ENCODE data around the gene AKTIP.

AKTIP gene

GRCh38 chr16:53510704-53511070, 7.7 kb upstream of the AKTIP start:
- H3K4ac ChIP-seq (ENCODE audit: low read depth in 1 of 2, low read length in 2 of 2) = no peak overlapping the region
- H2BK15ac ChIP-seq (ENCODE audit: low read depth, poor library complexity, severe bottlenecking) = no peak overlapping the region
- no peaks in the 10 kb centered on the region for H3K36me3 ChIP-seq (ENCODE audit: control insufficient read depth in 1 of 2, insufficient read depth in 2 of 2, low read depth in 1 of 2, low read length in 2 of 2)
- H3K18ac ChIP-seq (ENCODE audit: low read depth in 1 of 2, low read length in 2 of 2) = no peak overlapping the region
- H2BK120ac ChIP-seq (ENCODE audit: low read depth, low read length) = no peak overlapping the region
- H4K8ac ChIP-seq (ENCODE audit: low read length) = no peak overlapping the region
- no peak overlapping the region for H3K23ac ChIP-seq (ENCODE audit: low read length in 2 of 2)
- WGBS = 67% methylated on average over 2 of the region's 2 CpGs
- H3K9ac ChIP-seq (ENCODE audit: low read length) = peak overlapping the region; percentile 43
- H3K9me3 ChIP-seq (ENCODE audit: control insufficient read depth, low read length) = no peaks in the 10 kb centered on the region
- peaks cover 3% of the 10 kb centered on the region for H3K4me1 ChIP-seq (ENCODE audit: control insufficient read depth, insufficient read depth, low read depth, low read length)
- no peak overlapping the region for H2AK5ac ChIP-seq (ENCODE audit: low read length, severe bottlenecking)
- H4K91ac ChIP-seq (ENCODE audit: low read length) = no peak overlapping the region
- H3K4me3 ChIP-seq (ENCODE audit: insufficient read depth in 1 of 2, low read depth in 1 of 2, low read length in 2 of 2) = no peak overlapping the region
- H3K27ac ChIP-seq (ENCODE audit: low read length, poor library complexity, severe bottlenecking) = no peak overlapping the region
- no peak overlapping the region for H3K4me2 ChIP-seq (ENCODE audit: low read length, poor library complexity, severe bottlenecking)
- no peak overlapping the region for H2BK5ac ChIP-seq (ENCODE audit: low read depth, low read length, poor library complexity, severe bottlenecking)
- DNase-seq = no peak
- no peak overlapping the region for H3K14ac ChIP-seq (ENCODE audit: low read length in 2 of 2)
- no peaks in the 10 kb centered on the region for H3K27me3 ChIP-seq (ENCODE audit: control insufficient read depth in 1 of 2, insufficient read depth in 1 of 2, low read length in 2 of 2)
- no peak overlapping the region for H2BK12ac ChIP-seq (ENCODE audit: low read length in 2 of 2)
- H3K79me1 ChIP-seq (replicated peaks; ENCODE audit: low read length, poor library complexity, severe bottlenecking) = no peaks in the 10 kb centered on the region
- no peak overlapping the region for H2AFZ ChIP-seq (ENCODE audit: low read depth, low read length)

GRCh38 chr16:53509906-53510703, 7.1 kb upstream of the AKTIP start:
- H2BK12ac ChIP-seq (ENCODE audit: low read length in 2 of 2) = peak overlapping the region in 1 of 2 experiments; percentile 21
- H3K23ac ChIP-seq (ENCODE audit: low read length in 2 of 2) = no peak overlapping the region
- peak overlapping the region; percentile 62 for H3K4me2 ChIP-seq (ENCODE audit: low read length, poor library complexity, severe bottlenecking)
- H3K14ac ChIP-seq (ENCODE audit: low read length in 2 of 2) = no peak overlapping the region
- H3K27me3 ChIP-seq (ENCODE audit: control insufficient read depth in 1 of 2, insufficient read depth in 1 of 2, low read length in 2 of 2) = no peaks in the 10 kb centered on the region
- no peaks in the 10 kb centered on the region for H3K9me3 ChIP-seq (ENCODE audit: control insufficient read depth, low read length)
- no peaks in the 10 kb centered on the region for H3K36me3 ChIP-seq (ENCODE audit: control insufficient read depth in 1 of 2, insufficient read depth in 2 of 2, low read depth in 1 of 2, low read length in 2 of 2)
- no peak overlapping the region for H4K91ac ChIP-seq (ENCODE audit: low read length)
- no peak overlapping the region for H2AK5ac ChIP-seq (ENCODE audit: low read length, severe bottlenecking)
- peak overlapping the region; percentile 74 for H2BK15ac ChIP-seq (ENCODE audit: low read depth, poor library complexity, severe bottlenecking)
- no peak overlapping the region for H3K4ac ChIP-seq (ENCODE audit: low read depth in 1 of 2, low read length in 2 of 2)
- H3K4me3 ChIP-seq (ENCODE audit: insufficient read depth in 1 of 2, low read depth in 1 of 2, low read length in 2 of 2) = peak overlapping the region in 1 of 2 experiments; percentile 28
- H3K18ac ChIP-seq (ENCODE audit: low read depth in 1 of 2, low read length in 2 of 2) = peak overlapping the region in 1 of 2 experiments; percentile 53
- no peak overlapping the region for H3K27ac ChIP-seq (ENCODE audit: low read length, poor library complexity, severe bottlenecking)
- peak overlapping the region; percentile 54 for H2AFZ ChIP-seq (ENCODE audit: low read depth, low read length)
- DNase-seq = peak; percentile 64
- peak overlapping the region; percentile 60 for H3K9ac ChIP-seq (ENCODE audit: low read length)
- peak overlapping the region; percentile 78 for H4K8ac ChIP-seq (ENCODE audit: low read length)
- no peak overlapping the region for H2BK5ac ChIP-seq (ENCODE audit: low read depth, low read length, poor library complexity, severe bottlenecking)
- no peaks in the 10 kb centered on the region for H3K79me1 ChIP-seq (replicated peaks; ENCODE audit: low read length, poor library complexity, severe bottlenecking)
- no peak overlapping the region for H2BK120ac ChIP-seq (ENCODE audit: low read depth, low read length)
- H3K4me1 ChIP-seq (ENCODE audit: control insufficient read depth, insufficient read depth, low read depth, low read length) = peaks cover 3% of the 10 kb centered on the region
- 65% methylated on average over 27 of the region's 29 CpGs for WGBS

- Histone ChIP-seq H3K27ac (ENCODE audit: low read length, poor library complexity, severe bottlenecking) (no peak overlapping the region), H3K36me3 (ENCODE audit: control insufficient read depth in 1 of 2, insufficient read depth in 2 of 2, low read depth in 1 of 2, low read length in 2 of 2) (no peaks in the 10 kb centered on the region), H3K27me3 (ENCODE audit: control insufficient read depth in 1 of 2, insufficient read depth in 1 of 2, low read length in 2 of 2) (no peaks in the 10 kb centered on the region), H3K9me3 (ENCODE audit: control insufficient read depth, low read length) (no peaks in the 10 kb centered on the region), H3K4ac (ENCODE audit: low read depth in 1 of 2, low read length in 2 of 2) (no peak overlapping the region), H3K23ac (ENCODE audit: low read length in 2 of 2) (no peak overlapping the region), H2BK5ac (ENCODE audit: low read depth, low read length, poor library complexity, severe bottlenecking) (no peak overlapping the region), H4K8ac (ENCODE audit: low read length) (no peak overlapping the region), H4K91ac (ENCODE audit: low read length) (no peak overlapping the region), H2BK12ac (ENCODE audit: low read length in 2 of 2) (no peak overlapping the region), H3K4me2 (ENCODE audit: low read length, poor library complexity, severe bottlenecking) (no peak overlapping the region), H2AK5ac (ENCODE audit: low read length, severe bottlenecking) (no peak overlapping the region), H3K4me3 (ENCODE audit: insufficient read depth in 1 of 2, low read depth in 1 of 2, low read length in 2 of 2) (no peak overlapping the region), H3K14ac (ENCODE audit: low read length in 2 of 2) (no peak overlapping the region), H2AFZ (ENCODE audit: low read depth, low read length) (no peak overlapping the region), H2BK15ac (ENCODE audit: low read depth, poor library complexity, severe bottlenecking) (no peak overlapping the region), H3K79me1 (replicated peaks; ENCODE audit: low read length, poor library complexity, severe bottlenecking) (peaks cover 2% of the 10 kb centered on the region), H3K9ac (ENCODE audit: low read length) (peak overlapping the region; percentile 63), H3K4me1 (ENCODE audit: control insufficient read depth, insufficient read depth, low read depth, low read length) (peaks cover 9% of the 10 kb centered on the region), H2BK120ac (ENCODE audit: low read depth, low read length) (no peak overlapping the region), H3K18ac (ENCODE audit: low read depth in 1 of 2, low read length in 2 of 2) (no peak overlapping the region)
- no peak for DNase-seq
- 89% methylated on average over 7 of the region's 12 CpGs for WGBS
Observed at GRCh38 chr16:53507464-53508179, 4.6 kb upstream of the AKTIP start.

- no CpG with 5 or more reads among the region's 3 CpGs for WGBS
- no peak overlapping the region for H2AFZ ChIP-seq (ENCODE audit: low read depth, low read length)
- H3K27me3 ChIP-seq (ENCODE audit: control insufficient read depth in 1 of 2, insufficient read depth in 1 of 2, low read length in 2 of 2) = no peaks in the 10 kb centered on the region
- no peak overlapping the region for H2AK5ac ChIP-seq (ENCODE audit: low read length, severe bottlenecking)
- no peak overlapping the region for H2BK120ac ChIP-seq (ENCODE audit: low read depth, low read length)
- DNase-seq = no peak
- peaks cover 11% of the 10 kb centered on the region for H3K4me1 ChIP-seq (ENCODE audit: control insufficient read depth, insufficient read depth, low read depth, low read length)
- H3K9ac ChIP-seq (ENCODE audit: low read length) = no peak overlapping the region
- H4K8ac ChIP-seq (ENCODE audit: low read length) = no peak overlapping the region
- no peak overlapping the region for H3K4me3 ChIP-seq (ENCODE audit: insufficient read depth in 1 of 2, low read depth in 1 of 2, low read length in 2 of 2)
- no peak overlapping the region for H3K4ac ChIP-seq (ENCODE audit: low read depth in 1 of 2, low read length in 2 of 2)
- no peak overlapping the region for H2BK15ac ChIP-seq (ENCODE audit: low read depth, poor library complexity, severe bottlenecking)
- no peak overlapping the region for H3K23ac ChIP-seq (ENCODE audit: low read length in 2 of 2)
- H3K18ac ChIP-seq (ENCODE audit: low read depth in 1 of 2, low read length in 2 of 2) = no peak overlapping the region
- no peak overlapping the region for H3K14ac ChIP-seq (ENCODE audit: low read length in 2 of 2)
- H3K27ac ChIP-seq (ENCODE audit: low read length, poor library complexity, severe bottlenecking) = no peak overlapping the region
- H3K36me3 ChIP-seq (ENCODE audit: control insufficient read depth in 1 of 2, insufficient read depth in 2 of 2, low read depth in 1 of 2, low read length in 2 of 2) = no peaks in the 10 kb centered on the region
- H3K4me2 ChIP-seq (ENCODE audit: low read length, poor library complexity, severe bottlenecking) = no peak overlapping the region
- peaks cover 11% of the 10 kb centered on the region for H3K79me1 ChIP-seq (replicated peaks; ENCODE audit: low read length, poor library complexity, severe bottlenecking)
- no peak overlapping the region for H2BK5ac ChIP-seq (ENCODE audit: low read depth, low read length, poor library complexity, severe bottlenecking)
- no peak overlapping the region for H4K91ac ChIP-seq (ENCODE audit: low read length)
- no peaks in the 10 kb centered on the region for H3K9me3 ChIP-seq (ENCODE audit: control insufficient read depth, low read length)
- H2BK12ac ChIP-seq (ENCODE audit: low read length in 2 of 2) = no peak overlapping the region
Observed at GRCh38 chr16:53506254-53506653, 3.2 kb upstream of the AKTIP start.

All from mesenchymal stem cell (in vitro differentiated cells and primary cell).